Measurements from ENCODE around the gene GJB4.

DNA sequence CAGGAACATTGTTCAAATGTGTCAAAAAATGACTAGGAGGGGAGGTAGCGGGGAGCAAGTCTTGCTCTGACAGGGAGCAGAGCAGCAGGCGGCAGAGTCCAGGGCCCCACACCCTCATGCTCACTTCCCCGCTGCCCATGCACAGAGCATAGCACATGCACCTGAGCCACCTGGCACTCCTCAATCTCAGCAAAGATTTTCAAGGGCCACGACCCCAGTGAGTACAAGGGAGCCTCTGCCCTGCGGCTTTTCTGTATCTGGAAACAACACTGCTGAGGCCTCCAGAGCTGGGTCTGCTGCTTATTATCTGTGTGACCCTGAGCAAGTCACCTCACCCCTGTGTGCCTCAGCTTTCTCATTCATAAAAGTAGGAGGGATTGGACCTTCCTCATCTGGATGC lies 20.4 kb downstream of the GJB4 start:
- TF ChIP-seq POLR2AphosphoS5 (IDR thresholded peaks at IDR 0.05; ENCODE audit: borderline replicate concordance, low read depth, low read length) (no peak), EZH2 (IDR thresholded peaks at IDR 0.05) (no peak), FOXP2 (optimal IDR thresholded peaks at IDR 0.05; ENCODE audit: control extremely low read depth, extremely low read length, insufficient read depth) (no peak)
